T-helper 2 cell (primary cell): ENCODE results near the gene APC2.
A peak's percentile ranks its signal among the peaks of the same experiment; 100 is the strongest.

Source experiments
- DNase-seq, 5 experiments: peaks; one replicate each; pipeline versions ENCODE4 v3.0.0 to v3.0.0-alpha.2; 2012 to 2022

APC2 gene

GRCh38 chr19:1429750-1430149 is 20.2 kb upstream of the APC2 start:
- DNase-seq = no peak

GRCh38 chr19:1430246-1430645 is 19.7 kb upstream of the APC2 start:
- no peak for DNase-seq

GRCh38 chr19:1431759-1432506 is 18.0 kb upstream of the APC2 start:
- no peak for DNase-seq

DNA sequence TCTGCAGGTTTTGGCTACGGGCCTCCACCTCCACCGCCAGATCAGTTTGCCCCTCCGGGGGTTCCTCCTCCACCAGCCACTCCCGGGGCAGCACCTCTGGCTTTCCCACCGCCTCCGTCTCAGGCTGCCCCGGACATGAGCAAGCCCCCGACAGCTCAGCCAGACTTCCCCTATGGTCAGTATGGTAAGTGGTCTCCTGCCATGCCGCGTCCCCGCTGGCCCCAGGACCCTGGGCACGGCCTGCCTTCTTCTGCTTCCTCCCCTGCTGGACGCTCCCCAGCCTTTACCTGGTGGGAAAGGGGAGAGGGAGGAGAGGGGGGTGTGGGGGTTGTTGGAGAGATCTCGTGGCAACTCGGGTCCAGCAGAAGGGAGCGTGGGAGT is 17.4 kb upstream of the APC2 start:
- no peak for DNase-seq

DNA sequence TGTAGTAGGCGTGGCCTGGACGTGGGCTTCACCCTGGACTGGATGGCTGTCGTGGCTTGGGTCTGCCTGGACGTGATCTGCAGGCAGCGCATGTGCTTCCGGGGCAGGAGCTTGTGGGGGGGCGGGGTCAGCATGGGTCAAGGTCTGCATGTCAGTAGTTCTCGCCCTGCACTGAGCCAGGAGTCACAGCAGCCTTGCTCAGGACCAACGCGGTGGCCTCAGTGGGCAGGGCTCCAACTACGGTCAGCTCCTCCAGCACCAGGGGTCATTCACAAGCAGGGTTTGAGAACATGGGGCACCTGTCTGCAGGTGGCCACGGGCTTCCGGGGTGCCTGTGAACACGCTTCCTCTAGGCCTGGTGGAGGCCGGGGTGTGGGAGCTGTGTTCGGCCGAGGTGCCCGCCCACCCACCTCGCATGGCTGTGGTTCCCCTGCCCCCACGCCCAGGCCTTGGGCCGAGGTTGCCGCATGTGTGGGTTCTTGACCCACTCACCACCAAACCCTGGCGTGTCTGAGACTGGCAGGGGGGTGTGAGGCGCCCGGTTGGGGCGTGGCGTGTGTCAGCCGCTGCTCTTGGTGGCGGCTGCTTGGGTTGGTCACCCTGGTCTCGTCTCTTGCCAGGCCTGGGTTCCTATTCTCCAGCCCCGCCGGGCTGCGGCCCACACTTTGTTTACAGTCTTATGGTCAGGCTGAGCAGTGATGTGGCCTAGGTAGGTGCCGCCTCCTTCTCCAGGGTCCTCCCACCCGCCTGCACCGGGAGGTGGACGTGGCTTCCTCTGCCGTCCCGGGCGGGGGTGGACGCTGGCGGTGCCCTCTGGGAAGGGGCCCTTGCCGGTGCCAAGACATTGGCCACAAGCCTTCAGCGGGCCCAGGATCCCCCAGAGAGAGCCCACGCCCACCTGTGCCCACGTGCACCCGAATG is 16.5 kb upstream of the APC2 start:
- no peak for DNase-seq

DNA sequence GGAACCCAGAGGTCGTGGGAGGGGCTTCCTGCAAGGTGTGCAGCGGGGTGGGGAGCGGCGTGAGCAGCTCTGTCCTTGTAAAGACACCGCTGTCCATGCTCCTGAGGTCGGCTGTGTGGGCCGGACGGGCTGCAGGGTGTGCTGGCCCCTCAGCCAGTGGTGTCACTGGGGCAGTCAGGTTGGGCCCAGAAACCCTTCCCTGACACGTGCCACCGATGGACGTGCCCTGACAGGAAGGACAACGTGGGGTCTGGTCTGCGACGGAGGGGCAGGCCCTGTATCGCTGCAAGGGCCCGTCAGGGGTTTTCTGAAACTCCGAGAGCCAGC is 15.9 kb upstream of the APC2 start:
- DNase-seq = no peak

GRCh38 chr19:1434577-1435060 is 15.3 kb upstream of the APC2 start:
- no peak for DNase-seq

GRCh38 chr19:1435378-1435989 is 14.4 kb upstream of the APC2 start:
- DNase-seq = no peak

DNA sequence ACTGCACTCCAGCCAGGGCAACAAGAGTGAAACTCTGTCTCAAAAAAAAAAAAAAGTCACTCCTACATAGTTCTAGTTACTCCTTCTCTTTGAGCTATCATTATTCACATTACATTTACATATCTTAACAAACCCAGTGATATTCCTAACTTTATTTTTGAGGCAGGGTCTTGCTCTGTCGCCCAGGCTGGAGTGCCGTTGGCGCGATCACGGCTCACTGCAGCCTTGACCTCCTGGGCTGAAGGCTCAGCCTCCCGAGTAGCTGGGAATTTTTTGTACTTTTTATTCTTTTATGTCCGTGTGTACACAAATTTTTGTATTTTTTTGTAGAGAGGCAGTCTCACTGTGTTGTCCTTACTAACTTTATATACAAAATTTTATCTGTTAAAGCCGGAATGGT is 12.3 kb upstream of the APC2 start:
- DNase-seq = no peak

- DNase-seq = peak; percentile 91 to 96 (median 92)
These were observed 11.6 kb upstream of the APC2 start, which contains the start of gene RPS15 for GRCh38 chr19:1438035-1438932. TSS of gene RPS15 (plus strand) at chr19:1438396. CDS start at chr19:1438426, 30 bp downstream.

DNA sequence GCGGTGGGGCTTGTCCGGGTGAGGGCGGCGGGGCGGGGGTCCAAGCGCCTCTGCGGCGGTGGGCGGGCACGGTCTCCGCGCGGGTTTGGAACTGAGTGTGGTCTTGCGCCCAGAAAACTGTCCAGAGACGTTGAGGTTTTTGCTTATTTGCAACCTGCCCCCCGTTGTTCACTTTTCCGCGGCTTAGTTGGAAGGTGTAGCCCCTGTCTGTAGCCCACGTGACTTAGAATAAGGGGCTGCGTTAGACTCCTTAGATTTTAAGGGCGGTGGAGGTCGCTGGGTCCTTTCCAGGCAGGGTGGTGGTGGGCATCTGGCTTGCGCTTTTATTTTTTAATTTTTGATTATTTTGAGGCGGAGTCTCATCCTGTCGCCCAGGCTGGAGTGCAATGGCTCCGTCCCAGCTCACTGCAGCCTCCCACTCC is 11.0 kb upstream of the APC2 start:
- no peak for DNase-seq

- peak in 1 of 5 experiments; percentile 44 for DNase-seq
These were observed 10.2 kb upstream of the APC2 start for GRCh38 chr19:1439525-1440417.

- no peak for DNase-seq
These were observed 9.5 kb upstream of the APC2 start for GRCh38 chr19:1440418-1440801.

GRCh38 chr19:1441022-1441426 is 8.9 kb upstream of the APC2 start:
- no peak for DNase-seq

GRCh38 chr19:1441677-1442438 is 8.1 kb upstream of the APC2 start:
- no peak for DNase-seq

DNA sequence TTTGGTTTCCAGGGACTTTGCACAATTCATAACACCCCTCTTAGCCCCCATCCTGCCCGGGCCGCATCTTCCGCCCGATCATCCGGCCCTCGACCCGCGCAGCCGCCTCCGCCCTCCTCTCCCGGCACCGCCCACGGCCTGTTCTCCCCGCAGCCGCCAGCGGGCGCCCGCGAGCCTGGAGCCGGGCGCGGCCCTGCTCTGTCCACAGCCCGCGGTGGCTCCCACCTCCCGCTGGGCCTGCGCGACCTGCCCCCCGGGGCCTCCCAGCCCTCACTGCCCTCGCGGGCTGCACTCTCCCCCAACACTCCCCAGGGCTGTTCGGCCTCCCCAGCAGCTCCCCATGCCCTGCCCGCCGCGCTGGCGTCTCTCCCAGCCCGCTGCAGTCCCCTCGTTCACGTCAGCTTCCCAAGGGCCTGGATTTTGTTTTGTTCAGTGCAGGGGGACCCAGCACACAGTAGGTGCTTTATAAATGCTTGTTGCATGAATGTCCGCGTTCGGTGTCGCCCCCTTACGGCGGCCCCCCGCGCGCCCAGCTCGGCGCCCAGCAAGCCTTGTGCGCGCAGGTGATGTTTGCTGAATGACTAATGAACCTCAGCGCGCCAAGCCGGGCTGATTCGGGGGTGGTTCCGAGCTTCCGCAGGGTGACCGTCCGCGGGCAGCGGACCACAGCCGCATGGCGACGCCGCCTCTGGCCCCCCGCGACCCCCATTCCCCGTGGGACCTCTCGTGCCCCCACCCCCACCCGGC is 4.6 kb upstream of the APC2 start:
- DNase-seq = peak; percentile 52 to 76 (median 62)

DNA sequence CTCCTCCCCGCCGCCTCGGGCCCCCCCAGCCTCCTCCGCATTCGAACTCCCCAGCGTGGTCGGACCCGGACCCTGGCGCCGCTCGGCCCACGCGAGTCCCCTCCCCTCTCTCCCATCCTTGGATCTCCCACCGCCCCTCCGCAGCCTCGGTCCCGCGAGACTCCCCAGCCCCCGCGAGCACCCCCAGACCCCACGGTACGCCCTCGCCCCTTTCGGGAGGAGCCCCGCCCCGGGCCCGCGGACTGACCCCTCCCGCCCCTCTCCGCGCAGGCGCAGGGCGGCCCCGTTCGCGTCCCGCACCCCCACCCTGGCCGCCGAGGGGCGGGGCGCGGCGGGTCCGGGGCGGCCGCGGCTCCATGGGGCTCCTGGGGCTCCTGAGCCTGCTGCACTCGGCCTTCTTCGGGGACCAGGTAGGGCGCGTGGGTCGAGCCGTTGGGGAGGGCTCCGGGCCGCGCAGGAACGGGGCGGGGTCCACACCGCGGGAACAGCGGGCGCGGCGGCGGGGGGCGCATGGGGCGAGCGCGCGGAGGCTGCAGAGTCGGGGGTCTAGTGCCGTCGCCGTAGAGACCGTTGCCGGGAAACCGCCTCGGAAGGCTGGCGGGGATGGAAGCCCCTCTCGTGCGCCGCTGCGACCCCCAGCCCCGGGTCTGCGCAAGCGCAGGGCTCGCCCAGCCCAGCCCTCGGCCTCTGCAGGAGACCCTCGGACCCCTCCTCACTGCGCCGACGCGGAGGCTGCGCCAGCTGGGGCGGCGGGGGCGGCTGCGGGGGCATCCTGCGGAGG is 3.8 kb upstream of the APC2 start:
- DNase-seq = no peak

GRCh38 chr19:1446713-1447481 is 3.0 kb upstream of the APC2 start:
- no peak for DNase-seq
